Muscle of arm (tissue), 12 donors: ENCODE measurements around the gene TRMO. TPM values are rescaled to one million over a fixed set of nuclear protein-coding genes. Genes with fewer than 3 reads are reported as not detected.

ENCODE experiments used
- DNase-seq: peaks from one replicate; pipeline ENCODE4 v3.0.0-alpha.2; 2013
- polyA plus RNA-seq, 12 donors: library from polyadenylated mRNA; unstranded; fragments of 120-200 nt; gene quantifications; one replicate each; pipeline ENCODE4 v1.2.1, GENCODE V29; 2013; ENCODE audit not compliant: insufficient read length in 12 of 12

TRMO gene
- polyA plus RNA-seq, 12 donors: 9.4 to 16.3 (median 10.6) TPM; not detected in 1

GRCh38 chr9:97941323-97941722 is 19.0 kb upstream of the TRMO start:
- no peak for DNase-seq

GRCh38 chr9:97940741-97941140 is 18.4 kb upstream of the TRMO start:
- DNase-seq: no peak

- no peak for DNase-seq
Measured at GRCh38 chr9:97940233-97940632, 17.9 kb upstream of the TRMO start.

GRCh38 chr9:97938081-97938644 is 15.9 kb upstream of the TRMO start, which contains the start of gene HEMGN:
HEMGN (minus strand) TSS chr9:97938172; CDS start chr9:97938136, 36 bp downstream.
- DNase-seq: no peak

GRCh38 chr9:97936998-97937397 is 14.7 kb upstream of the TRMO start:
- no peak for DNase-seq

- DNase-seq: no peak
Measured at GRCh38 chr9:97935276-97935675, 13.0 kb upstream of the TRMO start.

GRCh38 chr9:97934321-97935115 is 12.2 kb upstream of the TRMO start:
- DNase-seq: no peak

DNA sequence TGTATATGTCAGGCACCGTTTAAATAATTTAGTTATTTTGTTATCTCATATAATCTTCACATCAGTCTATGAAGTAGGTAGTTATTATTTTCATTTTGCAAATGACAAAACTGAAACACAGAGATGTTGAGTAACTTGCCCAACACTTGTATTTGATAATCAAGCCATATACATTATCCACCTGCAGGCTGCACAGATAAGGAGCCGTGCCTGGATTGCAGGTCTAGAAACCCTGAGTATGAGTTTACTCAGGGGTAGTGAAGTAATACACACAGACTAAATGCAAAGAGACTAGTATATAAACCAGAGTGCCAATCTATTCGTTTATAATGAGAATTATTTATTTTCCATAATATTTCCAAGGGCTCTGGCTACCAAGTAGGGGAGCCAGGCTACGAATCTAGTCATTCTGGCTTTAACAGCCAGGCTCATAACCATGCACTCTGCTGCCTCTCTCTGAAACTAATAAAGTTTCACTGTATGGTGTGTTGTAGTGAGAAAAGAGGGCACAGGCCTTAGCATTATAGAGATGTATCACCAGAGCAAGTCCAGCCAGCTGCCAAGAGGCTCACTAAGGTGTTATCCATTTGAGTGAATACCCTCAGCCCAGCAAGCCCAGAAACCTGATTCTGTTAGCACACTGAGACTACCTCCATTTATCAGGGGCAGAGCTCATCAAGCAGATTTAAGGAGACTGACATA is 11.1 kb upstream of the TRMO start:
- no peak for DNase-seq

DNA sequence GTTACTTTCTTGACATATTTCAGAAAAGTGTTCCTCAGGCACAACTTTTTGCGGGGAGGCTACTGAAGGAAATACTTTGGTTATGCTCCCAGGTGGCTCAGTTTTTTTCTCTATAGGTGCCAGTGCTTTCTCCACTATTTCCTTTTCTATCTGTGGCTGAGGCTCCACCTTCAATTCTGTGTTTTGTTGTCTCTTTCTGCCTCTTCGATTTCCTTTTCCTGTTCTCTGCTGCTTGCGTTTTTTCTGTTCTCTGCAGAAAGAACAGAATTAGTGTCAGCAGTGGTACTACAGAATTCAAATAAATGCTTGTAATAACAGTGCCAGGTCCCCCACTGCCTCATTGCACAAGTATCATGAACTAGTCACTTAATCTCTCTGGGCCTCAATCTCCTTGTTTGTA is 8.7 kb upstream of the TRMO start:
- DNase-seq: no peak

DNA sequence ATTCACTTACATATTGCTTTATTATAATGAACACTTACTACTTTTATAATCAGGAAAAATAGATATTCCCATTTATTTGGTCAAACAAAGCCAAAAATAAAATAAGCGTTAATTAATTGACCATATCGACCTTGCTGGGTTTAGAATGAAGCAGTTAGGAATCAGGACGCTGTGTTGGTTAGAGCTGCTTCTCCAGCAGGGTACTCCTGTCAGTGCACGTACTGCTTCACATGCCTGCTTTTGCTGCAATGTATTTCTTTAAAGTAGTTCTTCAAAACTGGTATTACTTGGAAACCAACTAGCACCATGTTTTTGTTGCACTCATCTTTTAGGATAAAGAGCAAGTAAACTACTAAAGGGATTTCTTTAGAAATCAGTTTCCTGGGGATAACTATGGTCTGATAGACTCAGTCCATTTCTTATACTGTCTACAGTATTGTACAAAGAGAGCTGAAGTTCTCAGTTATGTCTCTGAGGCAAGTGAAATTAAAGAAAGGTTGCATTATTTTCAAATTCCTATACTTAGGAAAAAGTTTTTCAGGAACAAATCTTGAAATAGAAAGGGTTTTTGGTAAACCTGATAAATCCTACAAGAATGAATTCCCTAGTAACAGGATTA is 6.8 kb upstream of the TRMO start:
- DNase-seq: no peak

DNA sequence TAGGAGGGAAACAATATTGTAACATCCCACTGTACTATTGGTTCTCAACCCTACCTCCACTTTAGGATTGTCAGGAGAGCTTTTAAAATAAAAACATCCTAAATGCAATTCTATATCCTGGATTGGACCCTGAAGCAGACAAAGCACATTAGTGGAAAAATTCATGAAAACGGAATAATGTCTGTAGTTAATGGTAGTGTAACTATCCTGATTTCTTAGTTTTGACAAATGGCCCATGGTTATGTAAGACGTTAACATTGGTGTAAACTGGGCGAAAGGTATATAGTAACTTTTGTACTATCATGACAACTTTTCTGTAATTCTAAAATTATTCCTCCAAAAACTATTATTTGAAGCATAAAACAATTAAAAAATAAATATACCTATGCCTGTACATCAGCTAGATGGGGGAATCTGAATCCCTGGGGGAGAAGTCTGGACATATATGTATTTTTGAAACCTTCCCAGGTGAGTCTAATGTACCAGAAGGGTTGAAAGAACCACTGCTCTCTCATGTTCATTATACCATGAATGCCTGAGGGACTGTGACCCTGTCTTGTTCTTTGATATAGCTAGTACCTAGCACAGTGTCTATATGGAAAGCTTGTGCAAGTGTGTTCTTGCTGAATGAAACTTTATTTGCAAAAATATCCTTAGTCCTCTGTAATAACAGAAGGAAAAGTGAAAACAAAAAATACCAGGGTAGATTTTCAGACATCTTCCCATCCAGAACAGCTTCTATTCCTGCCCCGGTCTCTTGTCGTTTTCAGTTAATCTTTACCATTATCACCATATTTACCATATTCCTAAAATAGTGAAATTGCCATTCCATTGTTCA is 3.4 kb upstream of the TRMO start:
- no peak for DNase-seq

DNA sequence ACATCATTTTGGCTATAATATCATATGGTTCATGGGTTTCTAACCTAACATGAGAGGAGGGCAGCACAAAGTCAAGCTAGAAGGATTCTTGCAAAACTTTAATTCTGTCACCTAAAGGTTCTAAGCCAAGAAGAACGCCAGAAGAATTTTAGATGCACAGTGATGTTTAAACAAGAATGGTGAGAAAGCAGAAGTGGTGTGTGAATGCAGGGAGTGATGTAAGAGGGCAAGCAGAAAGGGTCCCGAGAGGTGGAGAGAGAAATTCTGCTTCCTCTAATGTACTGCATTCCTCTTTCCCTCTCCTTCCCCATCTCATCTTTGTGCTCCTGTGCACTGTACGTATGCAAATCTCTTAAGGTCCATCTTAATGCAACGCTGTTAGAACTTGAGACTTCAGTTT is 2.1 kb upstream of the TRMO start:
- DNase-seq: no peak

- DNase-seq: peak; percentile 84
Measured at GRCh38 chr9:97923529-97924108, 1.3 kb upstream of the TRMO start.

GRCh38 chr9:97919217-97919813 is 3.0 kb downstream of the TRMO start:
- no peak for DNase-seq

- DNase-seq: no peak
Measured at GRCh38 chr9:97918611-97919010, 3.7 kb downstream of the TRMO start.

DNA sequence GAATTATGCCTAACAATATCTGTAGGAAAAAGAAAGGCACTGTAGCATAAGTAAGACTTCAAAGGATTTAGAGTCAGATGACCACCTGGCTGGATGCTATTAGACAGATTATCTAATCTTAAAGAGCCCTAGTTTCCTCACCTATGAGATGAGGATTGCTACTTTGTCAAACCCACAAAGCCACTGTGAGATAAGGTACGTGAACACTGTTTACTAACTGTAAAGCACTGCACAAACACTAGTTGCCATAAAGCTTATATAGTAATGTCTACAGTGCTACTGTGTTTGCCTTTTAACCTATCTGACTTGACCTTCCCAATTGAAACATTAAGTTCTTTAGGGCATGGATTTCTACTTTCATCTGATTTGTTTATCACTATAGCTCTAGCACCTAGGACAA is 10.3 kb downstream of the TRMO start:
- DNase-seq: no peak

DNA sequence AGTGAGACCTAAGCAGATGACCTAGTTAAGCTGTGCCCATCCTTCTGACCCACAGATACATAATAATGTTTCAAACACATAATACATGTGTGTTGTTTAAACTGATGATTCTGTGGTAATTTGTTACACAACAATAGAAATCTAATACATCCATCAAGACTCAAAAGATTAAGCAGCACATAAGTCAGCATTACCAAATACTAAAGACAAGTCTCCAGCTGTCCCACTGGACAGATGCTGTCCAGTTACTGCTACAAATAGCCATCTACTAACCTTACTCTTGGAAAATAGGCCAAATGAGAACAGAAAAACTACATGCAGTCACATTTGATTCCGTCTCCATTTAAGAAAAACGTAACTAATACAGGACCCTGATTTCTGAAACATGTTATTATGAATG is 10.8 kb downstream of the TRMO start:
- DNase-seq: no peak

GRCh38 chr9:97910357-97910756 is 11.9 kb downstream of the TRMO start:
- DNase-seq: no peak

DNA sequence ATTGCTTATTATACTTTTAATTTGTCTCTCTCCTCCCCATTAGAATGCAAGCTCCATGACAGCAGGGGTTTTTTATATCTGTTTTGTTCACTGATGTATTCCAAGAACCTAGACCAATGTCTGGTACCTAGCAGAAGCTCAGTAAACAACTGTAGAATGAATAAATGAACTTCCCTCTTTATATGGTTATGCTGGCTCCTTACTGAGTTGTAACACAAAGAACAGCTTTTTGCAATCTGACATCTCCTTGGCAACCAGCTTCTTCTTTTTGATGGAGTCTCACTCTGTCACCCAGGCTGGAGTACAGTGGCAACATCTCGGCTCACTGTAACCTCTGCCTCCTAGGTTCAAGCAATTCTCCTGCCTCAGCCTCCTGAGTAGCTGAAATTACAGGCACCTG is 13.6 kb downstream of the TRMO start:
- DNase-seq: no peak

GRCh38 chr9:97907632-97908031 is 14.7 kb downstream of the TRMO start:
- no peak for DNase-seq

- DNase-seq: no peak
Measured at GRCh38 chr9:97907046-97907445, 15.3 kb downstream of the TRMO start.
